Epithelial cell of proximal tubule (primary cell): ENCODE results near the gene ADARB2. TPM values are rescaled to one million over a fixed set of nuclear protein-coding genes. Genes with fewer than 3 reads are reported as not detected.

Source experiments
- DNase-seq: peaks from one replicate; pipeline ENCODE4 v3.0.0-alpha.2; 2011; ENCODE audit warnings: low read depth
- H3K4me3 ChIP-seq: 2 replicates; pipeline ENCODE4 v1.5.1; 2011; ENCODE audit warnings: low read depth, mild to moderate bottlenecking, low read length
- CTCF ChIP-seq: conservative IDR thresholded peaks from 2 replicates; pipeline ENCODE4 v1.5.1; 2012; ENCODE audit warnings: low read depth, mild to moderate bottlenecking, low read length
- total RNA-seq: library from RNA; depleted of rRNA; stranded (reverse); fragments of >200 nt; gene quantifications from 2 replicates; pipeline ENCODE4 v1.2.3, GENCODE V29; 2015

The ADARB2 gene
- total RNA-seq, 1 donor from 2014 or later, result 0.63 TPM

DNA sequence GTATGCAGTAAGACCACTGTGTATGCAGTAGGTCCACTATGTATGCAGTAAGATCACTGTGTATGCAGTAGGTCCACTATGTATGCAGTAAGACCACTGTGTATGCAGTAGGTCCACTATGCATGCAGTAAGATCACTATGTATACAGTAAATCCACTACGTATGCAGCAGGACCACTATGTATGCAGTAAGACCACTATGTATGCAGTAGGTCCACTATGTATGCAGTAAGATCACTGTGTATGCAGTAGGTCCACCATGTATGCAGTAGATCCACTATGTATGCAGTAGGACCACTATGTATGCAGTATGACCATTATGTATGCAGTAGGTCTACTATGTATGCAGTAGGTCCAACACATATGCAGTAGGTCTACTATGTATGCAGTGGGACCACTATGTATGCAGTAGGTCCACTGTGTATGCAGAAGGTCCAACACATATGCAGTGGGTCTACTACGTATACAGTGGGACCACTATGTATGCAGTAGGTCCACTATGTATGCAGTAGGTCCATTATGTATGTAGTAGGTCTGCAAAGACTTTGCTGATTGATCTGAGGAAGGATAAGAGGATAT, 313.6 kb downstream of the ADARB2 start:
- DNase-seq, result no peak
- H3K4me3 ChIP-seq, result no peak overlapping the region
- TF ChIP-seq CTCF, result no peak

- no peak overlapping the region for H3K4me3 ChIP-seq
- DNase-seq, result no peak
- TF ChIP-seq CTCF, result no peak
These were observed 315.1 kb downstream of the ADARB2 start for GRCh38 chr10:1422275-1422674.

DNA sequence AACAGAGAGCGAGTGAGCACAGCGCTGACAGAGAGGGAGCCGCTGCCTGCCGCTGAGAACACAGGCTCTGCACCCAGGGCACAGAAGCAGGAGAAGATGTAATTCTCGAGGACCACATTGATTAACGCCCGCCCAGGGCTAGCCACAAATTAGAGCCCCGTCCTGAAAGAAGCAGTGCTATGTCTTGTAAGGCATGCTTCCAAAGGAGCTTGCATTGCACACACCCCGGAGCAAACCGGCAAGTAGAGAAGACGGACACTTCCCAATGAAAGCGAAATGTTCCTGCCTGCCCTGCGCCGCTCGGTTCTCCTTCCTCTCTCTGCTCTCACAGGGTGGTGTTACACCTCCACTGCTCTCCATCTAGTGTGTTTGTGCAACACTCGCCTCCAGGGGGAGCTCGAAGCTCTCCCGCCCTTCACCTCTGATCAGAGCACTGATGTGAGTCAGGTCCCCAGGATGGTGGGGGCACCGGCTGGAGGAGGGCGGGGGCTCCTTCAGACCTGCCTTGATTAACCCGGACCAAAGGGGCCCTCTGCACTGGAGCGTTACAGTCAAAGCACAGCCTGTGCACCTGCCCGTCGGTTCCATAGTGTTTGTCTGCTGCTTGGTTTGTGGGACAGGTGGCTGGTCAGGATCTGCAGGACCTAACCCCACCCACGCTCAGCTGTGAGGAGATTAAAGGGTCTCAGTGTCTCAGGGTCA, 316.5 kb downstream of the ADARB2 start:
- TF ChIP-seq CTCF, result peak; percentile 82
- peak; percentile 6 for DNase-seq
- H3K4me3 ChIP-seq, result peak overlapping the region; percentile 33

- H3K4me3 ChIP-seq, result peak overlapping the region; percentile 33
- no peak for TF ChIP-seq CTCF
- DNase-seq, result no peak
These were observed 317.3 kb downstream of the ADARB2 start for GRCh38 chr10:1419796-1420610.

DNA sequence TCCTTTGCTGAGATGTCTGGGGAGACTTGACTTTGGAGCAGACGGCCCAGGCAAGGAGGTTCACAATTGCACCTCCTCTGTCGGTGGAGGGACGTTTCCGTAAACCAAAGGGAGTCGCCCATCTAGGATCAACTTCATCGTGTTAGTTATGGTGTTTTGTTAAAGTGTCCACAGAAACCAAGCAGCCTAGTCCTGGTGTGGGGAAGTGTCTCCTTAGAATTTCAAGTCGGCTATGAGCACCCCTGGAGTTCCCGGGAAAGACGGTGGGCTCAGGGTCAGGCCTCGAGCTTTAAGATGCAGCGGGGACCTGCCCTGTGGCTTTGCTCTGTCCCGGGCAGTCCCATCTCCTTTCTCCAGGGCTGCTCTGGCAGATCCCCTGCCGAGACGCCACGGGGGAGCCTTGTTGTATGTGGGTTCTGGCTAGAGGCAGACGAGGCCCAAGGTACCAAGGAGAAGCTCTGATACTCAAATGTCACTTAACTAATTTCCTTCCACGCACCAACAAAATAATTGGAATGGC, 319.2 kb downstream of the ADARB2 start:
- TF ChIP-seq CTCF, result no peak
- H3K4me3 ChIP-seq, result no peak overlapping the region
- no peak for DNase-seq

- no peak overlapping the region for H3K4me3 ChIP-seq
- DNase-seq, result no peak
- no peak for TF ChIP-seq CTCF
These were observed 319.8 kb downstream of the ADARB2 start for GRCh38 chr10:1417574-1417973.
